GM19239 (cell line): Measurements from ENCODE around the gene GNAO1.

ENCODE experiments used
- DNase-seq: peaks from one replicate; pipeline ENCODE4 v3.0.0; 2011; ENCODE audit warnings: low spot score; ENCODE audit not compliant: insufficient read length
- FAIRE-seq: peaks from 2 replicates; lab custom pipeline; 2011; peaks lifted over from hg19 to GRCh38; lab: Jason Lieb, UNC

Gene GNAO1

GRCh38 chr16:56355786-56356275 lies 164.5 kb downstream of the GNAO1 start:
- FAIRE-seq = no peak
- DNase-seq = no peak

DNA sequence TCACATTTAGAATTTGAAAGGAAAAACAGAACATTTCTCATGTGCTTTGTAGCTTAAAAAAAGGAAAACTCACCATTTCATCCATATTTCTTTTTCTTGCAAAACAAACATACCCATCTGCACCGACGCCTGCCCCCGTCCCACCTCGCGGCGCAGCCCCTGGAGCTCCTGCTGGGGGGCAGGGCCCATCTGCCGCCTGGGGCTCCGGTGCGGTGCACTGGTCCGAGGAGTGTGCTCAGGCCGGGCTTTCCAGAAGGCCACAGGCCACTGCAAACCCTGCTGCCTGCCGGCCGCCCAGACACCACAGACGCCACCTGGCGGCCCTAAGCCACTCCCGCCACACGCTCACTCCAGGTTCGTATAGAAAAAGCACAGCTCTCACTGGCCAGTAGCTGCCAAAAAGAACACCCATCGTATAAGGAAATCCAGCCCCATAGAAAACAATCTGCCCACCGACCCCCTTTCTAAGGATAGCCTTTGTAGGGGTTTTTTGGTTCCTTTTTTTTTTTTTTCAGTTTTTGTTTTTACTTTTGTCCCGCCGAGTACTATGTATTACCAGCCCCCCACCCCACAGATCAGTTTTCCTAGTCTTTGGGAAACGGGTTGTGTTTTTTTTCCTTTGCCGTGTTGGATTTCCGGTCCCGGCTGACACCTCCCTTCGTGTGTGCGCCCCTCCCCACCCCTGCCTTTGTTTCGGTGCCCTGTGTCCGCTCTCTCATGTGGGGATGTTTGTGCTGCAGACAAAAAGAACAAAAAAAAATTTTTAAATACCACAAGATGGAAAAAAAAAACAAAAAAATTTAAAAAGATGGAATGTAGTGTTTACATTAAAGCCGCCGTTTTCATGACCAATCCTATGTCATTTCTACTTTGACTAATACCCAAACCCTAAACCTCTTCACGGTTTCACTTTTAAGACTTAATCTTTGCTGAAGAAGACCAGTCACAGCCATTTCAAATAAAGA lies 165.3 kb downstream of the GNAO1 start:
- peak; percentile 67 for FAIRE-seq
- DNase-seq = peak; percentile 96

DNA sequence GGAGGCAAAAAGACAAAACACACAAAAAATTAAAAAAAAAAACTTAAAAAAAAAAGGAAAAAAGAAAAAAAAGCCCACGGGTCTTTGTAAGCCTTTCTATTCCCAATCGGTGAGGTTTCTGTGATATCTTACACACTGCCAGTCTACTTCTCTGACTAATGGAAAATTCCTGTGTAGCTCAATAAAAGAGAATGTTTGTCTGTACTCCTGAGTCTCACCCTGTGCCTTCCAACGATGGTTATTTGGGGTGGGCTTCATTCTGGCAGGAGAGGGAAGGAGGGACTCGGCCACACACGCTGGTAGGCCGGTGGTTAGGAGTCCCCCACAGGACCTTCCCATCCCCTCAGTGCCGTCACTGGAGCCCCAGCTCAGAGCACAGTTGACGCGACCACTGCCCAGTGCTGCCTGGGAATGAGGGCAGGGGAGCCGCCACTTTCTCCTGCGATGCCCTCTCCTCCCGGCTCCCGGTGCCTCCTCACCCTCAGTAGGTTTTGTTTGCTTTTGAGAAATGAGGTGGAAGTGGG lies 166.0 kb downstream of the GNAO1 start:
- FAIRE-seq = no peak
- DNase-seq = no peak

GRCh38 chr16:56357765-56358322 lies 166.6 kb downstream of the GNAO1 start:
- DNase-seq (no peak), FAIRE-seq (no peak)

GRCh38 chr16:56360117-56361008 lies 169.1 kb downstream of the GNAO1 start:
- FAIRE-seq (no peak), DNase-seq (no peak)

- no peak for DNase-seq
- no peak for FAIRE-seq
Observed at GRCh38 chr16:56362057-56362655, 170.9 kb downstream of the GNAO1 start.

DNA sequence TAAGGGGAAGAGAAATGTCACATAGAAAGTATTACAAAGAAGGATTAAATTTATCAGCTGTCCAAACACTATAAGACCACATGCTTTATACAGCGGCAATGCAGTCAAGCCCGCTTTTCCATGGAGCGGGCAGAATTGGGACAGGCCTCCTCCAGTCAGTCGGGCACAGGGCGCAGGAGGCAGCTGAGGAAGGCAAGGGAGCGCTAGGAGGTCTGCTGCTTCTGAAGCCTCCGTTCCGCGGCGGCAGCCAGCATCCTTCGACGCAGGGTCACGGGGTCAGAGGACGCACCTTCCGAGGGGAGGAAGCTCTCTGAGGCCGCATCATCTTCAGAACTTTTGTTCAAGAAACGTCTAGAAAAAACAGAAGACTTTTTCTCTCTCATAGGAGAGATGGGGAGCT lies 171.4 kb downstream of the GNAO1 start:
- FAIRE-seq (no peak), DNase-seq (no peak)

GRCh38 chr16:56363181-56363716 lies 172.0 kb downstream of the GNAO1 start:
- no peak for DNase-seq
- no peak for FAIRE-seq

GRCh38 chr16:56363781-56364565 lies 172.7 kb downstream of the GNAO1 start:
- no peak for DNase-seq
- no peak for FAIRE-seq

GRCh38 chr16:56364865-56365264 lies 173.6 kb downstream of the GNAO1 start:
- DNase-seq (no peak), FAIRE-seq (no peak)

- no peak for FAIRE-seq
- no peak for DNase-seq
Observed at GRCh38 chr16:56365552-56365951, 174.3 kb downstream of the GNAO1 start.

DNA sequence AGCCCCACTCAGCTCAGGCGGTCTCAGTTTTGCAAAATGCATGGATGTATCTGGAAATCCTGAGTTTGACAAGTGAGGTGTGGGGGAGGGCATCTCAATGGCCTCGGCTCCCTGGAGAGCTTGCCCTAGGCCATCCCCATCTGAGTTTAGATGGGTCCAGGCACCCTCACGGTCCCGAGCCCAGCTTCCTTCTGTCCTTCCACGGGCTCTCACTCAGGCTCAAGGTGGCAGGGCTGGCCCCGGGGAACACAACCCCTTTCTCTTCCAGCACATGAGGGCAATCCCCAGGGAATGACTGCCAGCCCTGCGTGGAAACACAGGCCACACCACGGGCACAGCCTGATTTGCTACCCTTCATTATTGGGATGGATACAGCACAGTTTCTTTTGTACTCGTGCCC lies 175.7 kb downstream of the GNAO1 start:
- no peak for FAIRE-seq
- DNase-seq = no peak

- FAIRE-seq (no peak), DNase-seq (no peak)
Observed at GRCh38 chr16:56367764-56368163, 176.5 kb downstream of the GNAO1 start.

DNA sequence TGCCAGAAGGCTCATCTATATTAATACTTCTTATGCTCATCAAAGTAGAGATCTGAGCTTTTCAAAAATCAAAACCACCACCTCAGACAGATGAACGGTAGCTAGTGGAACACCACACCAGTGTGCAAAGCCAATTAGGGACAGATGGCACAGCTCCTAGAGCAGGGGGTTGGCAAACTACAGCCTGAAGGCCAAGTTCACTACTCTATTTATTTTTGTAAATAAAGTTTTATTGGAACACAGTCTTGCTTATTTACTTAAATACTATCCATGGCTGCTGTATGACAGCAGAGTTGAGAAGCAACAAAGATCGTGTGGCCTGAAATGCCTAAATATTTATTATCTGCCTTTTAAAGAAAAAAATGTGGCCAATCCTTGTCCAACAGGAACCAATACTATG lies 177.3 kb downstream of the GNAO1 start:
- DNase-seq = no peak
- no peak for FAIRE-seq

DNA sequence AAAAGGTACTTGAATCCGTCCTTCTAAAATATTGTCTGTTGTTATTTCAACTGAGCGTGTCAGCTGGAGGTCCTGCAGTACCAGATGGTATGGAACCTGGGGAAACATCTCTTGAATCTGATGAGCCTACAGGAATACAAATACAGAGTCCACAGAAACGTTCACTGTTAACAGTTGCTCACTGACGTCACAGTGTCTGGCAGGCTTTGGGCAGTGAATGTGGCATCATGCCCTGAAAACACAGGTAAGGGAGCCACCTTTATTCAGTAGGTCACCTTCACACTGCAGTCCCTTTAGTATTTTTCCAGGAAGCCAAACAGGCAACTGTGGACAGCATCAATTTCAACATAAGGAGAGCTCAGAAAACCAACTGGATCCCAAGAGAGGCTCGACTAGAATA lies 177.9 kb downstream of the GNAO1 start:
- FAIRE-seq (no peak), DNase-seq (no peak)

DNA sequence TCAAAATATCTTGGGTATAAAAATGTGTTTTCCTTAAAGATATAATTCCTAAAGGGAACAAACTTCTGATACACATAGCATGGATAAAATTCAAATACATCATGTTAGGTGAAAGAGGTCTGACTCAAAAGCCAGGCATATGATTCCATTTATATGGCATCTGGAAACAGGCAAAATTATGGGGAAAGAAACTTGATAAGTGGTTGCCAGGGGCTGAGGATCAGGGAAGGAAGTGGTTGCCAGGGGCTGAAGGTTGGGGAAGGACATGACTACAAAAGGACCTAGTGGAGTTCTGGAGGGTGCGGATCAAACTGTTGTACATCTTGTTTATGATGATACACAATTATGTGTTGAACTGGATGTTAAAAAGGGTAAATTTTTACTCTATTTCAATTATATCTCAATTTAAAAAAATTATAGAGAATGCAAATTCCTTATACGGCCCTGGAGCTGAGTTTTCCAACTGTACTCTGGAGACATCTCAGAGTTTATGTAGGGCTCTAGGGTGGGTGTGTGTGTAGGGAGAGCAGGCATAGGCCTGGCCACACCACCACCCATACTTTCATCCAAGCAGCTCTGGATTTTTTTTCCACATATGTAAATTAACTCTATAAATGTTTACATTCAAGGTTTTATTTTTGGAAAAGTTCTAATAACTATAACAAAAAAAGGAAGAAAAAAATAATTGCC lies 179.0 kb downstream of the GNAO1 start:
- DNase-seq (no peak), FAIRE-seq (no peak)

DNA sequence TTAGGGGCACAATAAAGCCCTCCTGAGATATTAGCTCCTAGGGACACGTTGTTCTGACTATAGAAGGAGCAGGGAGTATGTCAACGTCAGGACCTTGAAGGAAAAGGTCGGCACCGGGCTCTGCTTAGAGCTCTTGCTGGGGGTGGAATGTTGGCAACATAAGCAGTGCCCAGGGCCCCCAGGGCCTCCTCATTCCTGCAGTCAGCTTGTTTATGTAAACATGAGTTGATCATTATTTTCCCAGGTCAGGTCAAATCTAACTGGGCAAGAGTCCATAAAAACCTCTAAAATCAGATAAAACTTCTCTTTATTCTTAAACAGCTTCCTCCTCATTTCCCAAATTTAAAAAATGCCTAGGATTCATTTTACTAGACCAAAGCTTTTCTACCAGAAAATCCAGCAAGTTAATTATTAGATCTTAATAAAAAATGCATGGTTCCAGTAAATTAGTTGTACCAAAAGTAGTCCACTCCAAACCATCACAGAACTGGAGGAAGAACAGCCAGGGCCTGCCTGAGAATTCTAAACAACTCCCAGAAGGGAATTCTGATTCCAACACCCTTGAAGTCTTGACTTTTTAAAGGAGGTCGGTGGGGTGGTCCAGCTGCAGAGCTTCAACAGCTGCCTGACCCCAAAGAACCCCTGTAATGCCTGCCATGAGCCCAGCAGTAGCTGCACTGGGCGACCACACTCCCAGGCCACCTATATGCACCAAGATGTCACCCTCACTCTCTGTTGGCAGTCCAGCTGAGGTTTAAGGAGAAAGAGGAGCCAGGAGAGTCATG lies 179.8 kb downstream of the GNAO1 start:
- DNase-seq = no peak
- FAIRE-seq = no peak

- no peak for FAIRE-seq
- DNase-seq = no peak
Observed at GRCh38 chr16:56371660-56371937, 180.3 kb downstream of the GNAO1 start.
